H1 (cell line): ENCODE measurements around the gene RGL2. TPM values are rescaled to one million over a fixed set of nuclear protein-coding genes. Genes with fewer than 3 reads are reported as not detected.
A peak's percentile ranks its signal among the peaks of the same experiment; 100 is the strongest.

ENCODE experiments used
- CTCF ChIA-PET: fragments of 300-600 bp; sonication (Branson Sonifier 250); formaldehyde crosslinking; loops from one replicate; lab custom pipeline; 2021; ENCODE audit not compliant: partially characterized antibody; lab: Charles Lee
- POLR2A ChIA-PET: fragments of 300-600 bp; sonication (Branson Sonifier 250); formaldehyde crosslinking; loops from one replicate; lab custom pipeline; 2021; ENCODE audit warnings: inconsistent platforms; ENCODE audit not compliant: partially characterized antibody; lab: Charles Lee
- DNase-seq, 2 experiments: peaks; one replicate each; pipeline versions ENCODE4 v3.0.0 to v3.0.0-alpha.2; 2010 to 2022; ENCODE audit warnings: low spot score in 2 of 2, low read depth in 1 of 2, mixed read lengths in 1 of 2
- FAIRE-seq: peaks from 2 replicates; lab custom pipeline; 2011; peaks lifted over from hg19 to GRCh38; lab: Jason Lieb, UNC
- H2AFZ ChIP-seq: 2 replicates; pipeline ENCODE4 v1.8.1; 2012; ENCODE audit warnings: low read length, inconsistent platforms
- H2AK5ac ChIP-seq: 2 replicates; pipeline ENCODE4 v1.6.1; 2013; ENCODE audit warnings: low read depth, low read length
- H2BK120ac ChIP-seq: replicated peaks from 2 replicates; pipeline ENCODE3; 2013; ENCODE audit warnings: low read depth, low read length, inconsistent platforms
- H2BK12ac ChIP-seq: 2 replicates; pipeline ENCODE4 v1.6.1; 2013; ENCODE audit warnings: low read depth, low read length
- H2BK15ac ChIP-seq: 2 replicates; pipeline ENCODE4 v1.6.1; 2013; ENCODE audit warnings: low read length
- H2BK20ac ChIP-seq: 2 replicates; pipeline ENCODE4 v1.6.1; 2013; ENCODE audit warnings: low read length
- H2BK5ac ChIP-seq: 2 replicates; pipeline ENCODE4 v1.6.1; 2013; ENCODE audit warnings: low read depth, low read length
- H3K14ac ChIP-seq: 2 replicates; pipeline ENCODE4 v1.6.1; 2013; ENCODE audit warnings: inconsistent platforms; ENCODE audit not compliant: insufficient read length
- H3K18ac ChIP-seq: 2 replicates; pipeline ENCODE4 v1.6.1; 2013; ENCODE audit warnings: low read length; ENCODE audit errors: extremely low read depth
- H3K23ac ChIP-seq: 2 replicates; pipeline ENCODE4 v1.6.1; 2013; ENCODE audit warnings: inconsistent platforms; ENCODE audit not compliant: insufficient read length
- H3K23me2 ChIP-seq: 2 replicates; pipeline ENCODE4 v1.6.1; 2013; ENCODE audit warnings: low read depth, low read length
- H3K27ac ChIP-seq: 2 replicates; pipeline ENCODE4 v1.6.1; 2011; ENCODE audit warnings: low read depth, low read length, inconsistent platforms
- H3K27me3 ChIP-seq, 4 experiments: replicated peaks in 1 of 4; 1 replicate in 1 of 4; 2 replicates in 3 of 4; pipeline versions ENCODE4 v1.6.1 to v1.8.1; 2011 to 2013; ENCODE audit warnings: low read length in 3 of 4, mild to moderate bottlenecking in 3 of 4, inconsistent platforms in 2 of 4, mixed read lengths in 2 of 4, moderate library complexity in 1 of 4; ENCODE audit not compliant: control insufficient read depth in 3 of 4, insufficient read depth in 3 of 4; ENCODE audit errors: extremely low read depth in 1 of 4
- H3K36me3 ChIP-seq, 4 experiments: 2 replicates each; pipeline versions ENCODE4 v1.6.1 to v1.8.1; 2011 to 2013; ENCODE audit warnings: mild to moderate bottlenecking in 4 of 4, low read length in 3 of 4, moderate library complexity in 2 of 4, control low read depth in 1 of 4, inconsistent platforms in 1 of 4; ENCODE audit not compliant: insufficient read depth in 4 of 4, control insufficient read depth in 2 of 4
- H3K4ac ChIP-seq: replicated peaks from 2 replicates; pipeline ENCODE3; 2013; ENCODE audit warnings: low read length, low read depth, mixed read lengths, inconsistent platforms; ENCODE audit not compliant: insufficient read length
- H3K4me1 ChIP-seq, 4 experiments: replicated peaks in 1 of 4; 1 replicate in 1 of 4; 2 replicates in 3 of 4; pipeline versions ENCODE4 v1.6.1 to v1.8.1; 2011 to 2013; ENCODE audit warnings: low read length in 3 of 4, inconsistent platforms in 2 of 4, mixed read lengths in 1 of 4; ENCODE audit not compliant: insufficient read depth in 4 of 4, control insufficient read depth in 3 of 4
- H3K4me2 ChIP-seq, 2 experiments: 2 replicates each; pipeline versions ENCODE4 v1.6.1 to v1.8.1; 2011 to 2013; ENCODE audit warnings: low read depth in 2 of 2, low read length in 2 of 2, control low read depth in 1 of 2, inconsistent platforms in 1 of 2, mild to moderate bottlenecking in 1 of 2; ENCODE audit not compliant: insufficient read depth in 1 of 2
- H3K4me3 ChIP-seq, 4 experiments: fragments of 200-600, 300-600 bp in 1 of 4; sonication (generic), shearing (Covaris generic), sonication (Bioruptor Twin) in 1 of 4; 2 replicates each; pipeline versions ENCODE4 v1.5.1 to v1.8.1; 2011 to 2016; ENCODE audit warnings: low read length in 4 of 4, low read depth in 3 of 4, control low read depth in 2 of 4, inconsistent platforms in 2 of 4, mild to moderate bottlenecking in 2 of 4, mixed read lengths in 1 of 4, moderate library complexity in 1 of 4; ENCODE audit not compliant: insufficient read depth in 2 of 4; ENCODE audit errors: extremely low read depth in 1 of 4
- H3K56ac ChIP-seq: replicated peaks from 2 replicates; pipeline ENCODE3; 2013; ENCODE audit warnings: low read depth, mild to moderate bottlenecking, mixed read lengths, low read length, inconsistent platforms; ENCODE audit not compliant: insufficient read length
- H3K79me1 ChIP-seq: 2 replicates; pipeline ENCODE4 v1.6.1; 2013; ENCODE audit warnings: low read depth, low read length, control low read depth
- H3K79me2 ChIP-seq, 2 experiments: 2 replicates each; pipeline versions ENCODE4 v1.6.1 to v1.8.1; 2012 to 2013; ENCODE audit warnings: low read length in 2 of 2, mild to moderate bottlenecking in 2 of 2, inconsistent platforms in 1 of 2; ENCODE audit not compliant: insufficient read depth in 2 of 2, control insufficient read depth in 1 of 2
- H3K9ac ChIP-seq, 4 experiments: replicated peaks in 1 of 4; 1 replicate in 1 of 4; 2 replicates in 3 of 4; pipeline versions ENCODE4 v1.6.1 to v1.8.1; 2011 to 2013; ENCODE audit warnings: low read depth in 3 of 4, low read length in 3 of 4, control low read depth in 2 of 4, mild to moderate bottlenecking in 2 of 4, moderate library complexity in 2 of 4, inconsistent platforms in 1 of 4; ENCODE audit errors: extremely low read depth in 1 of 4
- H3K9me3 ChIP-seq, 2 experiments: 2 replicates each; pipeline versions ENCODE4 v1.6.1 to v1.8.1; 2012 to 2013; ENCODE audit warnings: mild to moderate bottlenecking in 2 of 2, moderate library complexity in 2 of 2, control low read depth in 1 of 2, inconsistent platforms in 1 of 2, low read depth in 1 of 2, low read length in 1 of 2, mixed read lengths in 1 of 2; ENCODE audit not compliant: insufficient read depth in 2 of 2
- H4K20me1 ChIP-seq, 2 experiments: replicated peaks in 1 of 2; 2 replicates each; pipeline versions ENCODE3 to v1.8.1; 2011 to 2013; ENCODE audit warnings: inconsistent platforms in 2 of 2, low read length in 2 of 2, mild to moderate bottlenecking in 1 of 2; ENCODE audit not compliant: insufficient read depth in 2 of 2, control insufficient read depth in 1 of 2
- H4K5ac ChIP-seq: 2 replicates; pipeline ENCODE4 v1.6.1; 2013; ENCODE audit warnings: low read length, low read depth, mixed read lengths, inconsistent platforms; ENCODE audit not compliant: insufficient read length
- H4K8ac ChIP-seq: 2 replicates; pipeline ENCODE4 v1.8.0; 2013; ENCODE audit warnings: mild to moderate bottlenecking, moderate library complexity, low read length, inconsistent platforms; ENCODE audit not compliant: insufficient read depth; ENCODE audit errors: extremely low read depth
- H4K91ac ChIP-seq: replicated peaks from 2 replicates; pipeline ENCODE3; 2013; ENCODE audit warnings: low read length, mixed read lengths, inconsistent platforms; ENCODE audit not compliant: insufficient read length
- CTCF ChIP-seq, 3 experiments: IDR thresholded peaks; 1 replicate in 2 of 3; 2 replicates in 1 of 3; pipeline versions ENCODE4 v1.5.1 to v1.6.1; 2011; ENCODE audit warnings: low read length in 3 of 3, mild to moderate bottlenecking in 3 of 3, inconsistent platforms in 2 of 3, low read depth in 1 of 3, moderate library complexity in 1 of 3; ENCODE audit not compliant: insufficient read depth in 1 of 3; ENCODE audit errors: control extremely low read depth in 1 of 3
- EZH2 ChIP-seq: fragments of 200-600 bp; sonication (generic); IDR thresholded peaks from 2 replicates; pipeline ENCODE4 v1.7.1; 2012; ENCODE audit warnings: low read depth, mild to moderate bottlenecking, moderate library complexity, low read length, inconsistent platforms; ENCODE audit not compliant: severe bottlenecking
- HDAC2 ChIP-seq, 2 experiments: fragments of 300-600 bp in 1 of 2; sonication (generic) in 1 of 2; IDR thresholded peaks; 2 replicates each; pipeline ENCODE4 v1.6.1; 2011 to 2012; ENCODE audit warnings: low read depth in 2 of 2, low read length in 2 of 2, mild to moderate bottlenecking in 2 of 2, moderate library complexity in 2 of 2, borderline replicate concordance in 1 of 2, inconsistent platforms in 1 of 2
- NRF1 ChIP-seq: IDR thresholded peaks from 2 replicates; pipeline ENCODE4 v1.6.1; 2011; ENCODE audit warnings: mild to moderate bottlenecking, low read depth, low read length, improper control_type of control experiment
- RXRA ChIP-seq: IDR thresholded peaks from 2 replicates; pipeline ENCODE4 v1.6.1; 2011; ENCODE audit warnings: low read depth, mild to moderate bottlenecking, low read length, moderate library complexity; ENCODE audit not compliant: insufficient read depth
- TAF1 ChIP-seq: IDR thresholded peaks from 2 replicates; pipeline ENCODE4 v1.6.1; 2011; ENCODE audit warnings: mild to moderate bottlenecking, low read depth, low read length
- TBP ChIP-seq: IDR thresholded peaks from 2 replicates; pipeline ENCODE4 v1.6.1; 2011; ENCODE audit warnings: low read depth, low read length, improper control_type of control experiment
- YY1 ChIP-seq: IDR thresholded peaks from 2 replicates; pipeline ENCODE4 v1.6.1; 2011; ENCODE audit warnings: low read depth, mild to moderate bottlenecking, low read length
- WGBS, 2 experiments: shearing (Covaris generic) in 1 of 2; methylation state at CpG; one replicate each; pipeline versions ENCODE4 v1.1.6 to v1.1.7; 2013 to 2015; ENCODE audit warnings: low lambda C conversion rate in 2 of 2, mixed read lengths in 2 of 2, inconsistent platforms in 1 of 2, low coverage in 1 of 2, missing lambda C conversion rate in 1 of 2; ENCODE audit not compliant: insufficient replicate concordance in 2 of 2, insufficient coverage in 1 of 2, insufficient read length in 1 of 2; ENCODE audit errors: extremely low coverage in 1 of 2, missing lambda C conversion rate in 1 of 2; 5-methylcytosine and 5-hydroxymethylcytosine counted together
- polyA plus RNA-seq, 7 experiments: library from polyadenylated mRNA; depleted of rRNA in 3 of 7; stranded (reverse) in 5 of 7; unstranded in 2 of 7; fragments of >200 nt in 5 of 7; fragments of 200-250 nt in 2 of 7; gene quantifications; 1 replicate in 5 of 7; 2 replicates in 1 of 7; 4 replicates in 1 of 7; pipeline versions ENCODE4 v1.2.1 to v1.2.3, GENCODE V29; 2011 to 2013; ENCODE audit warnings: missing spikeins in 2 of 7, mixed read lengths in 2 of 7
- total RNA-seq: library from RNA; stranded (reverse); fragmentation: NEBNext Ultra II Directional; extraction: Animal tissue kit (Norgen Biotek cat#: 25700); gene quantifications from 2 replicates; pipeline ENCODE4 v1.2.1, GENCODE V29; 2021

The RGL2 gene
- total and polyA plus RNA-seq, 2 of the 8 experiments (the other 6 are each of a cell fraction or from before 2014, with no cell fraction given), result 58.1 to 80.3 TPM

- DNase-seq (peak in 1 of 2 experiments; percentile 91), FAIRE-seq (no peak)
- peak overlapping the region; percentile 62 for H3K18ac ChIP-seq
- no peak overlapping the region for H2BK15ac ChIP-seq
- no peaks in the 10 kb centered on the region for H3K27me3 ChIP-seq
- no peak overlapping the region for H3K4ac ChIP-seq
- H3K4me3 ChIP-seq, result peak overlapping the region; percentile 69 to 91 (median 73)
- 0 out of 2 replicates have a peak overlapping the region, but pooled peaks have one; percentile 71 for H2AFZ ChIP-seq
- peaks cover 0 to 25% of the 10 kb centered on the region in 2 experiments; a peak in 2 of 4 replicates for H3K79me2 ChIP-seq
- H3K4me2 ChIP-seq, result peak overlapping the region; percentile 34 to 98
- H3K9me3 ChIP-seq, result no peaks in the 10 kb centered on the region
- H2BK12ac ChIP-seq, result 0 out of 2 replicates have a peak overlapping the region, but pooled peaks have one; percentile 71
- no peak overlapping the region for H3K23ac ChIP-seq
- H2BK5ac ChIP-seq, result peak overlapping the region; percentile 69; the same call in 1 of the 2 replicates
- H3K9ac ChIP-seq, result peak overlapping the region; percentile 54 to 72 (median 59)
- ChIA-PET CTCF (interaction anchor here (0.6 to 6.2 kb wide), 10 partner anchors 8 to 364 kb away, joined by 3 to 77 read pairs (median 3); partner anchors contain the start of genes B3GALT4, CUTA, PFDN6 and WDR46), POLR2A (interaction anchor here (0.8 to 16.7 kb wide), 10 partner anchors 8 to 326 kb away, joined by 3 to 337 read pairs (median 12); partner anchors contain the start of genes B3GALT4, PFDN6, RPS18 and TAPBP)
- no peak overlapping the region for H2BK120ac ChIP-seq
- H4K8ac ChIP-seq, result peak overlapping the region; percentile 75; the same call in 1 of the 2 replicates
- H3K23me2 ChIP-seq, result peaks cover 16% of the 10 kb centered on the region
- H2AK5ac ChIP-seq, result no peak overlapping the region
- no peak overlapping the region for H2BK20ac ChIP-seq
- H4K5ac ChIP-seq, result peak overlapping the region; percentile 55
- peak overlapping the region; percentile 2 for H3K56ac ChIP-seq
- H4K91ac ChIP-seq, result peak overlapping the region; percentile 36
- peaks cover 2 to 6% (median 3%) of the 10 kb centered on the region in 4 experiments; a peak in 5 of 8 replicates for H3K36me3 ChIP-seq
- H3K14ac ChIP-seq, result no peak overlapping the region
- peaks cover 0 to 5% of the 10 kb centered on the region in 2 experiments for H4K20me1 ChIP-seq
- WGBS, 2 experiments, result 3% methylated on average over 16 of the region's 16 CpGs; no CpG with 5 or more reads in 1 of the 2 experiments
- H3K4me1 ChIP-seq, result peaks cover 0 to 6% (median 4%) of the 10 kb centered on the region in 4 experiments; a peak in 6 of 7 replicates
- H3K27ac ChIP-seq, result peak overlapping the region; percentile 79
- H3K79me1 ChIP-seq, result peaks cover 9% of the 10 kb centered on the region; the same call in 1 of the 2 replicates
- peak; percentile 29; the same call in 1 of the 2 replicates for TF ChIP-seq TAF1
- TF ChIP-seq HDAC2 (IDR thresholded peaks at IDR 0.05; ENCODE audit: borderline replicate concordance in 1 of 2, low read depth in 2 of 2, low read length in 2 of 2), result no peak
- no peak for TF ChIP-seq TBP
- TF ChIP-seq EZH2, result no peak
- no peak for TF ChIP-seq NRF1
- 0 out of 2 replicates have a peak, but pooled peaks have one; percentile 27 for TF ChIP-seq YY1
- no peak for TF ChIP-seq RXRA
- no peak for TF ChIP-seq CTCF (IDR thresholded peaks at IDR 0.05; ENCODE audit: control extremely low read depth in 1 of 3, insufficient read depth in 1 of 3, low read depth in 1 of 3, low read length in 3 of 3)
Observed at GRCh38 chr6:33297406-33297955, 1.3 kb downstream of the RGL2 start.
